Liver (tissue), 9 donors: ENCODE results near the gene FAAP100. TPM values are rescaled to one million over a fixed set of nuclear protein-coding genes. Genes with fewer than 3 reads are reported as not detected.

Experiments used
- DNase-seq: peaks from one replicate; pipeline ENCODE4 v3.0.0-alpha.2; 2017; ENCODE audit warnings: low spot score
- H3K27ac ChIP-seq, 2 donors: one replicate each; pipeline ENCODE4 v1.7.0; 2013; ENCODE audit warnings: inconsistent platforms in 2 of 2, low read length in 2 of 2, control low read depth in 1 of 2, low read depth in 1 of 2, mild to moderate bottlenecking in 1 of 2
- H3K27me3 ChIP-seq, 4 donors: one replicate each; pipeline versions ENCODE4 v1.6.1 to v1.7.0; 2013; ENCODE audit warnings: low read length in 3 of 4, inconsistent platforms in 1 of 4, mild to moderate bottlenecking in 1 of 4, moderate library complexity in 1 of 4; ENCODE audit not compliant: control insufficient read depth in 4 of 4, insufficient read depth in 4 of 4
- H3K36me3 ChIP-seq, 4 donors: one replicate each; pipeline versions ENCODE4 v1.6.1 to v1.7.0; 2013; ENCODE audit warnings: low read length in 3 of 4, mild to moderate bottlenecking in 3 of 4, low read depth in 1 of 4, moderate library complexity in 1 of 4; ENCODE audit not compliant: control insufficient read depth in 4 of 4, insufficient read depth in 3 of 4
- H3K4me1 ChIP-seq, 4 donors: one replicate each; pipeline versions ENCODE4 v1.6.1 to v1.7.0; 2013; ENCODE audit warnings: low read length in 3 of 4, mild to moderate bottlenecking in 3 of 4, moderate library complexity in 1 of 4; ENCODE audit not compliant: control insufficient read depth in 4 of 4, insufficient read depth in 4 of 4
- H3K4me3 ChIP-seq, 3 donors: one replicate each; pipeline versions ENCODE4 v1.6.1 to v1.7.0; 2013; ENCODE audit warnings: low read length in 3 of 3, control low read depth in 1 of 3, low read depth in 1 of 3, mild to moderate bottlenecking in 1 of 3
- H3K9ac ChIP-seq, 2 donors: one replicate each; pipeline ENCODE4 v1.7.0; 2013; ENCODE audit warnings: low read length in 2 of 2, mild to moderate bottlenecking in 2 of 2, moderate library complexity in 2 of 2, control low read depth in 1 of 2, low read depth in 1 of 2
- H3K9me3 ChIP-seq, 4 donors: one replicate each; pipeline versions ENCODE4 v1.6.1 to v1.7.0; 2013; ENCODE audit warnings: low read length in 3 of 4; ENCODE audit not compliant: control insufficient read depth in 4 of 4
- ATF3 ChIP-seq: IDR thresholded peaks from 2 replicates; pipeline ENCODE4 v1.6.1; 2016; ENCODE audit warnings: antibody characterized with exemption
- CTCF ChIP-seq: fragments of 150-350 bp; IDR thresholded peaks from 2 replicates; pipeline ENCODE4 v1.5.1; 2017; ENCODE audit warnings: improper control_type of control experiment, low read depth, low read length; ENCODE audit not compliant: missing input control
- EGR1 ChIP-seq, 2 donors: IDR thresholded peaks; 2 replicates each; pipeline ENCODE4 v1.6.1; 2016 to 2018; ENCODE audit warnings: antibody characterized with exemption in 2 of 2, low read depth in 2 of 2
- FOXA1 ChIP-seq: IDR thresholded peaks from 2 replicates; pipeline ENCODE4 v1.6.1; 2016; ENCODE audit warnings: antibody characterized with exemption
- FOXA2 ChIP-seq: IDR thresholded peaks from 2 replicates; pipeline ENCODE4 v1.6.1; 2016; ENCODE audit warnings: antibody characterized with exemption
- GABPA ChIP-seq, 2 donors: IDR thresholded peaks in 1 of 2; conservative IDR thresholded peaks in 1 of 2; 2 replicates each; pipeline ENCODE4 v1.6.1; 2016; ENCODE audit warnings: antibody characterized with exemption in 2 of 2, mild to moderate bottlenecking in 1 of 2, moderate library complexity in 1 of 2
- HNF4A ChIP-seq, 2 donors: conservative IDR thresholded peaks; 2 replicates each; pipeline ENCODE4 v1.6.1; 2016; ENCODE audit warnings: antibody characterized with exemption in 2 of 2, mild to moderate bottlenecking in 2 of 2
- HNF4G ChIP-seq: IDR thresholded peaks from 2 replicates; pipeline ENCODE4 v1.6.1; 2016; ENCODE audit warnings: antibody characterized with exemption
- JUND ChIP-seq, 2 donors: IDR thresholded peaks; 2 replicates each; pipeline ENCODE4 v1.6.1; 2016; ENCODE audit warnings: antibody characterized with exemption in 2 of 2
- MAX ChIP-seq: IDR thresholded peaks from 2 replicates; pipeline ENCODE4 v1.6.1; 2016; ENCODE audit warnings: antibody characterized with exemption
- NR2F2 ChIP-seq: IDR thresholded peaks from 2 replicates; pipeline ENCODE4 v1.6.1; 2016; ENCODE audit warnings: antibody characterized with exemption
- RAD21 ChIP-seq, 2 donors: IDR thresholded peaks; 2 replicates each; pipeline ENCODE4 v1.6.1; 2016; ENCODE audit warnings: antibody characterized with exemption in 2 of 2, mild to moderate bottlenecking in 2 of 2
- REST ChIP-seq: IDR thresholded peaks from 2 replicates; pipeline ENCODE4 v1.6.1; 2016; ENCODE audit warnings: antibody characterized with exemption, mild to moderate bottlenecking
- RXRA ChIP-seq, 2 donors: IDR thresholded peaks; 2 replicates each; pipeline ENCODE4 v1.6.1; 2017 to 2018; ENCODE audit warnings: antibody characterized with exemption in 2 of 2, mild to moderate bottlenecking in 1 of 2
- SP1 ChIP-seq: IDR thresholded peaks from 2 replicates; pipeline ENCODE4 v1.6.1; 2018; ENCODE audit warnings: antibody characterized with exemption, mild to moderate bottlenecking
- TAF1 ChIP-seq: conservative IDR thresholded peaks from 2 replicates; pipeline ENCODE4 v1.6.1; 2016; ENCODE audit warnings: antibody characterized with exemption, mild to moderate bottlenecking
- YY1 ChIP-seq: IDR thresholded peaks from 2 replicates; pipeline ENCODE4 v1.6.1; 2016; ENCODE audit warnings: antibody characterized with exemption, mild to moderate bottlenecking
- ZBTB33 ChIP-seq: IDR thresholded peaks from 2 replicates; pipeline ENCODE4 v1.6.1; 2016; ENCODE audit warnings: antibody characterized with exemption
- WGBS: extraction: QIAGEN DNeasy Blood & Tissue Kit; methylation state at CpG from one replicate; pipeline ENCODE4 v1.1.7; 2013; 5-methylcytosine and 5-hydroxymethylcytosine counted together
- polyA plus RNA-seq, 2 donors: library from polyadenylated mRNA; stranded (reverse) in 1 of 2; unstranded in 1 of 2; fragments of 200-250 nt in 1 of 2; fragments of >200 nt in 1 of 2; fragmentation: Nextera tagmentation in 1 of 2; extraction: Ambion mirVana in 1 of 2; gene quantifications; one replicate each; pipeline versions ENCODE4 v1.2.1 to v1.2.3, GENCODE V29; 2013 to 2015
- total RNA-seq, 2 donors: library from RNA; depleted of rRNA; stranded (reverse); fragments of >200 nt; gene quantifications; one replicate each; pipeline ENCODE4 v1.2.3, GENCODE V29; 2014
- donor health status: healthy.
- donor health status: healthy.
- donor health status: healthy.
- donor health status: healthy.
- donor health status: healthy.

Gene FAAP100
- total and polyA plus RNA-seq, 4 donors: 8.1 to 14.7 (median 9.7) TPM

- Histone ChIP-seq H3K9me3 (no peaks in the 10 kb centered on the region), H3K27ac (no peak overlapping the region), H3K36me3 (peaks cover 5 to 74% (median 27%) of the 10 kb centered on the region in 4 donors), H3K9ac (no peak overlapping the region), H3K4me3 (no peak overlapping the region), H3K4me1 (peaks cover 0 to 12% (median 8%) of the 10 kb centered on the region in 4 donors), H3K27me3 (no peaks in the 10 kb centered on the region)
- WGBS: 92% methylated on average over 24 of the region's 24 CpGs
- no peak for DNase-seq
- TF ChIP-seq EGR1 (IDR thresholded peaks at IDR 0.05; ENCODE audit: low read depth in 2 of 2): no peak
- no peak for TF ChIP-seq HNF4A (conservative IDR thresholded peaks at IDR 0.05)
- TF ChIP-seq ATF3: no peak
- no peak for TF ChIP-seq ZBTB33
- TF ChIP-seq RAD21 (IDR thresholded peaks at IDR 0.05): no peak
- no peak for TF ChIP-seq SP1
- no peak for TF ChIP-seq RXRA (IDR thresholded peaks at IDR 0.05)
- no peak for TF ChIP-seq MAX
- no peak for TF ChIP-seq HNF4G
- no peak for TF ChIP-seq NR2F2
- TF ChIP-seq FOXA2: no peak
- no peak for TF ChIP-seq REST
- no peak for TF ChIP-seq GABPA (IDR thresholded peaks at IDR 0.05 in 1 of 2, conservative IDR thresholded peaks at IDR 0.05 in 1 of 2)
- TF ChIP-seq TAF1: no peak
- no peak for TF ChIP-seq FOXA1
- no peak for TF ChIP-seq CTCF
- no peak for TF ChIP-seq JUND (IDR thresholded peaks at IDR 0.05)
- no peak for TF ChIP-seq YY1
These were observed 6.8 kb downstream of the FAAP100 start for GRCh38 chr17:81545160-81545949.
